Gastrocnemius medialis (tissue), 4 donors: ENCODE data around the gene ZFYVE19.

Experiments
- POLR2A ChIP-seq, 2 donors: fragments of 450-650 bp; IDR thresholded peaks; one replicate each; pipeline ENCODE4 v1.6.1; 2017; ENCODE audit warnings: antibody characterized with exemption in 2 of 2, mild to moderate bottlenecking in 2 of 2, moderate library complexity in 2 of 2
- TF ChIP-seq, protein P1 (sequence below), 5 experiments: fragments of 450-650 bp in 3 of 5; fragments of 200-600 bp in 2 of 5; sonication (generic) in 2 of 5; IDR thresholded peaks in 4 of 5; conservative IDR thresholded peaks in 1 of 5; 1 replicate in 4 of 5; 2 replicates in 1 of 5; pipeline ENCODE4 v1.5.1; 2016 to 2019; ENCODE audit warnings: antibody characterized with exemption in 5 of 5, mild to moderate bottlenecking in 3 of 5, moderate library complexity in 3 of 5

DNA sequence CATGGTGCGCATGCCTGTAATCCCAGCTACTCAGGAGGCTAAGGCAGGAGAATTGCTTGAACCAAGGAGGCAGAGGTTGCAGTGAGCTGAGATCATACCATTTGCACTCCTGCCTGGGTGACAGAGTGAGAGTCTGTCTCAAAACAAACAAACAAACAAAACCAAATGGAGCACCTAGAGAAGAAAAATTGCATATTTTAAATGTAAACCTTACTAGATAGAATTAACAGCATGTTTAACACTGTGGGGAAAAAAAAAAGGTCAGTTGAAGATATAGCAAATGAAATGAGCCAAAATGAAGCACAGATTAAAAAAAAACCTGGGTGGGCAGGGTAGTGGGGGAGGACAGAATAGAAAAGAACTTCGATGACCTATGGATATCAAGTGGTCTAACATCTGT, 14.3 kb downstream of the ZFYVE19 start:
- TF ChIP-seq, protein P1, sequence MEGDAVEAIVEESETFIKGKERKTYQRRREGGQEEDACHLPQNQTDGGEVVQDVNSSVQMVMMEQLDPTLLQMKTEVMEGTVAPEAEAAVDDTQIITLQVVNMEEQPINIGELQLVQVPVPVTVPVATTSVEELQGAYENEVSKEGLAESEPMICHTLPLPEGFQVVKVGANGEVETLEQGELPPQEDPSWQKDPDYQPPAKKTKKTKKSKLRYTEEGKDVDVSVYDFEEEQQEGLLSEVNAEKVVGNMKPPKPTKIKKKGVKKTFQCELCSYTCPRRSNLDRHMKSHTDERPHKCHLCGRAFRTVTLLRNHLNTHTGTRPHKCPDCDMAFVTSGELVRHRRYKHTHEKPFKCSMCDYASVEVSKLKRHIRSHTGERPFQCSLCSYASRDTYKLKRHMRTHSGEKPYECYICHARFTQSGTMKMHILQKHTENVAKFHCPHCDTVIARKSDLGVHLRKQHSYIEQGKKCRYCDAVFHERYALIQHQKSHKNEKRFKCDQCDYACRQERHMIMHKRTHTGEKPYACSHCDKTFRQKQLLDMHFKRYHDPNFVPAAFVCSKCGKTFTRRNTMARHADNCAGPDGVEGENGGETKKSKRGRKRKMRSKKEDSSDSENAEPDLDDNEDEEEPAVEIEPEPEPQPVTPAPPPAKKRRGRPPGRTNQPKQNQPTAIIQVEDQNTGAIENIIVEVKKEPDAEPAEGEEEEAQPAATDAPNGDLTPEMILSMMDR (IDR thresholded peaks at IDR 0.05 in 4 of 5, conservative IDR thresholded peaks at IDR 0.05 in 1 of 5), result no peak
- TF ChIP-seq POLR2A (IDR thresholded peaks at IDR 0.05), result no peak
